Daoy (cell line): Measurements from ENCODE around the gene TNFRSF19. TPM values are rescaled to one million over a fixed set of nuclear protein-coding genes. Genes with fewer than 3 reads are reported as not detected.
A peak's percentile ranks its signal among the peaks of the same experiment; 100 is the strongest.

ENCODE experiments used
- DNase-seq: peaks from one replicate; pipeline ENCODE4 v3.0.0-alpha.2; 2015; ENCODE audit warnings: low read depth
- total RNA-seq: library from RNA; depleted of rRNA; stranded (reverse); fragments of >200 nt; shearing (Covaris generic); gene quantifications from 2 replicates; pipeline ENCODE4 v1.2.3, GENCODE V29; 2014

The TNFRSF19 gene
- total RNA-seq, 1 experiment from 2014 or later: 4.2 TPM

GRCh38 chr13:23608138-23608537 lies 37.9 kb downstream of the TNFRSF19 start:
- no peak for DNase-seq

- DNase-seq: peak; percentile 40
These were observed 38.6 kb downstream of the TNFRSF19 start for GRCh38 chr13:23608701-23609413.

GRCh38 chr13:23609414-23609760 lies 39.2 kb downstream of the TNFRSF19 start:
- peak; percentile 44 for DNase-seq

- DNase-seq: peak; percentile 29
These were observed 39.8 kb downstream of the TNFRSF19 start for GRCh38 chr13:23609874-23610576.

GRCh38 chr13:23610966-23611491 lies 40.8 kb downstream of the TNFRSF19 start:
- no peak for DNase-seq

- no peak for DNase-seq
These were observed 42.0 kb downstream of the TNFRSF19 start for GRCh38 chr13:23612182-23612581.

GRCh38 chr13:23612731-23613130 lies 42.5 kb downstream of the TNFRSF19 start:
- DNase-seq: no peak

- DNase-seq: no peak
These were observed 43.4 kb downstream of the TNFRSF19 start for GRCh38 chr13:23613596-23613995.

GRCh38 chr13:23615395-23616081 lies 45.3 kb downstream of the TNFRSF19 start:
- no peak for DNase-seq

GRCh38 chr13:23616228-23616627 lies 46.0 kb downstream of the TNFRSF19 start:
- DNase-seq: no peak

- peak; percentile 57 for DNase-seq
These were observed 47.4 kb downstream of the TNFRSF19 start for GRCh38 chr13:23617551-23618024.

GRCh38 chr13:23618341-23618740 lies 48.1 kb downstream of the TNFRSF19 start:
- DNase-seq: peak; percentile 88

GRCh38 chr13:23619068-23619855 lies 49.0 kb downstream of the TNFRSF19 start:
- no peak for DNase-seq

- DNase-seq: no peak
These were observed 50.0 kb downstream of the TNFRSF19 start for GRCh38 chr13:23620211-23620610.

GRCh38 chr13:23620613-23621315 lies 50.6 kb downstream of the TNFRSF19 start:
- no peak for DNase-seq

GRCh38 chr13:23621316-23621645 lies 51.1 kb downstream of the TNFRSF19 start:
- DNase-seq: peak; percentile 81

- DNase-seq: no peak
These were observed 52.8 kb downstream of the TNFRSF19 start for GRCh38 chr13:23622985-23623384.

GRCh38 chr13:23623394-23623793 lies 53.2 kb downstream of the TNFRSF19 start:
- DNase-seq: no peak

GRCh38 chr13:23626700-23627099 lies 56.5 kb downstream of the TNFRSF19 start:
- DNase-seq: no peak

GRCh38 chr13:23627410-23627809 lies 57.2 kb downstream of the TNFRSF19 start:
- no peak for DNase-seq

- no peak for DNase-seq
These were observed 58.0 kb downstream of the TNFRSF19 start for GRCh38 chr13:23628250-23628649.
